H1 (cell line): ENCODE results near the gene SLC44A1. TPM values are rescaled to one million over a fixed set of nuclear protein-coding genes. Genes with fewer than 3 reads are reported as not detected.

Experiments
- JUN ChIP-seq: IDR thresholded peaks from 2 replicates; pipeline ENCODE4 v1.6.1; 2011; ENCODE audit warnings: low read depth, mild to moderate bottlenecking, improper control_type of control experiment, low read length
- TAF1 ChIP-seq: IDR thresholded peaks from 2 replicates; pipeline ENCODE4 v1.6.1; 2011; ENCODE audit warnings: mild to moderate bottlenecking, low read depth, low read length
- TCF12 ChIP-seq: IDR thresholded peaks from 2 replicates; pipeline ENCODE4 v1.6.1; 2011; ENCODE audit warnings: low read depth, mild to moderate bottlenecking, low read length
- polyA plus RNA-seq, 7 experiments: library from polyadenylated mRNA; depleted of rRNA in 3 of 7; stranded (reverse) in 5 of 7; unstranded in 2 of 7; fragments of >200 nt in 5 of 7; fragments of 200-250 nt in 2 of 7; gene quantifications; 1 replicate in 5 of 7; 2 replicates in 1 of 7; 4 replicates in 1 of 7; pipeline versions ENCODE4 v1.2.1 to v1.2.3, GENCODE V29; 2011 to 2013; ENCODE audit warnings: missing spikeins in 2 of 7, mixed read lengths in 2 of 7
- total RNA-seq: library from RNA; stranded (reverse); fragmentation: NEBNext Ultra II Directional; extraction: Animal tissue kit (Norgen Biotek cat#: 25700); gene quantifications from 2 replicates; pipeline ENCODE4 v1.2.1, GENCODE V29; 2021

The SLC44A1 gene
- total and polyA plus RNA-seq, 2 of the 8 experiments (the other 6 are each of a cell fraction or from before 2014, with no cell fraction given), result 30.5 to 71.2 TPM

- TF ChIP-seq TCF12 (no peak), TAF1 (no peak), JUN (no peak)
Observed at GRCh38 chr9:105330755-105331154, 86.3 kb downstream of the SLC44A1 start (continued).
